HEK293 (cell line): ENCODE measurements around the gene SHBG.
A peak's percentile ranks its signal among the peaks of the same experiment; 100 is the strongest.

Experiments
- CTCF ChIA-PET: fragments of 350-600 bp; formaldehyde crosslinking; extraction: SDS; loops from one replicate; lab custom pipeline; 2021; ENCODE audit warnings: antibody characterized with exemption; lab: Yijun Ruan, JAX
- POLR2A ChIA-PET: fragments of 300-600 bp; formaldehyde crosslinking; extraction: SDS; loops from one replicate; lab custom pipeline; 2020; ENCODE audit warnings: antibody characterized with exemption, inconsistent platforms; lab: Yijun Ruan, JAX
- H3K27ac ChIP-seq: fragments of 200-500 bp; sonication (Bioruptor generic); 2 replicates; pipeline ENCODE4 v1.5.1; 2014; ENCODE audit warnings: low read depth, low read length, control low read depth, inconsistent platforms; ENCODE audit errors: extremely low read depth
- H3K36me3 ChIP-seq, 2 experiments: fragments of 200-500 bp in 1 of 2; sonication (Bioruptor generic) in 1 of 2; 1 replicate in 1 of 2; 2 replicates in 1 of 2; pipeline ENCODE4 v1.5.1; 2014 to 2017; ENCODE audit warnings: inconsistent platforms in 2 of 2, low read length in 2 of 2; ENCODE audit not compliant: control insufficient read depth in 2 of 2, insufficient read depth in 1 of 2
- H3K4me1 ChIP-seq: fragments of 200-500 bp; sonication (Bioruptor generic); 2 replicates; pipeline ENCODE4 v1.5.1; 2014; ENCODE audit warnings: mild to moderate bottlenecking, low read length, inconsistent platforms; ENCODE audit not compliant: control insufficient read depth, insufficient read depth
- H3K4me3 ChIP-seq: 2 replicates; pipeline ENCODE4 v1.5.1; 2011; ENCODE audit warnings: low read depth, mild to moderate bottlenecking, control low read depth, low read length, moderate library complexity
- H3K9me3 ChIP-seq: fragments of 200-500 bp; sonication (Bioruptor generic); 2 replicates; pipeline ENCODE4 v1.5.1; 2014; ENCODE audit warnings: low read depth, low read length, inconsistent platforms; ENCODE audit not compliant: control insufficient read depth, insufficient read depth
- EGR2 ChIP-seq: fragments of 450-650 bp; formaldehyde crosslinking; IDR thresholded peaks from 2 replicates; pipeline ENCODE4 v1.5.1; 2016; ENCODE audit warnings: low read depth, missing biosample characterization, missing genetic modification characterization
- GLIS1 ChIP-seq: fragments of 450-650 bp; formaldehyde crosslinking; IDR thresholded peaks from 2 replicates; pipeline ENCODE4 v1.5.1; 2016; ENCODE audit warnings: missing biosample characterization, missing genetic modification characterization
- GLIS2 ChIP-seq: fragments of 450-650 bp; formaldehyde crosslinking; IDR thresholded peaks from 2 replicates; pipeline ENCODE4 v1.5.1; 2016; ENCODE audit warnings: missing biosample characterization, missing genetic modification characterization
- IKZF3 ChIP-seq: fragments of 450-650 bp; IDR thresholded peaks from 2 replicates; pipeline ENCODE4 v1.5.0; 2018; ENCODE audit warnings: missing biosample characterization, mild to moderate bottlenecking, missing genetic modification characterization, moderate library complexity
- MEIS1 ChIP-seq: sonication (generic); formaldehyde crosslinking; IDR thresholded peaks from 2 replicates; pipeline ENCODE4 v1.8.1; 2022; ENCODE audit warnings: missing genetic modification reagents, mild to moderate bottlenecking, borderline replicate concordance
- SP2 ChIP-seq: fragments of 450-650 bp; formaldehyde crosslinking; IDR thresholded peaks from 2 replicates; pipeline ENCODE4 v1.5.1; 2016; ENCODE audit warnings: missing biosample characterization, missing genetic modification characterization
- ZBTB17 ChIP-seq: fragments of 450-650 bp; formaldehyde crosslinking; IDR thresholded peaks from 2 replicates; pipeline ENCODE4 v1.5.1; 2016; ENCODE audit warnings: missing biosample characterization, missing genetic modification characterization
- ZBTB20 ChIP-seq: fragments of 450-650 bp; formaldehyde crosslinking; IDR thresholded peaks from 2 replicates; pipeline ENCODE4 v1.5.1; 2016; ENCODE audit warnings: missing biosample characterization, missing genetic modification characterization
- ZBTB48 ChIP-seq: fragments of 450-650 bp; formaldehyde crosslinking; IDR thresholded peaks from 2 replicates; pipeline ENCODE4 v1.5.1; 2016; ENCODE audit warnings: missing biosample characterization, missing genetic modification characterization
- ZFP41 ChIP-seq: fragments of 450-650 bp; formaldehyde crosslinking; IDR thresholded peaks from 2 replicates; pipeline ENCODE4 v1.5.1; 2016; ENCODE audit warnings: missing biosample characterization, missing genetic modification characterization, borderline replicate concordance
- ZNF140 ChIP-seq: fragments of 450-650 bp; formaldehyde crosslinking; IDR thresholded peaks from 2 replicates; pipeline ENCODE4 v1.5.1; 2016; ENCODE audit warnings: missing biosample characterization, missing genetic modification characterization
- ZNF155 ChIP-seq: fragments of 450-650 bp; formaldehyde crosslinking; IDR thresholded peaks from 2 replicates; pipeline ENCODE4 v1.5.1; 2016; ENCODE audit warnings: missing biosample characterization, missing genetic modification characterization
- ZNF202 ChIP-seq: fragments of 450-650 bp; formaldehyde crosslinking; IDR thresholded peaks from 2 replicates; pipeline ENCODE4 v1.5.1; 2016; ENCODE audit warnings: missing biosample characterization, missing genetic modification characterization, borderline replicate concordance
- ZNF24 ChIP-seq: fragments of 450-650 bp; formaldehyde crosslinking; IDR thresholded peaks from 2 replicates; pipeline ENCODE4 v1.5.1; 2016; ENCODE audit warnings: missing biosample characterization, missing genetic modification characterization
- ZNF341 ChIP-seq: fragments of 450-650 bp; formaldehyde crosslinking; IDR thresholded peaks from 2 replicates; pipeline ENCODE4; 2016; ENCODE audit warnings: low read depth, missing biosample characterization, missing genetic modification characterization
- ZNF391 ChIP-seq: fragments of 450-650 bp; formaldehyde crosslinking; IDR thresholded peaks from 2 replicates; pipeline ENCODE4 v1.5.1; 2016; ENCODE audit warnings: low read depth, missing biosample characterization, missing genetic modification characterization, borderline replicate concordance
- ZNF416 ChIP-seq: fragments of 450-650 bp; formaldehyde crosslinking; IDR thresholded peaks from 2 replicates; pipeline ENCODE4 v1.5.1; 2016; ENCODE audit warnings: missing biosample characterization, missing genetic modification characterization
- ZNF423 ChIP-seq: fragments of 450-650 bp; formaldehyde crosslinking; IDR thresholded peaks from 2 replicates; pipeline ENCODE4 v1.5.1; 2016; ENCODE audit warnings: missing biosample characterization, missing genetic modification characterization
- ZNF585B ChIP-seq: fragments of 450-650 bp; formaldehyde crosslinking; IDR thresholded peaks from 2 replicates; pipeline ENCODE4 v1.5.1; 2016; ENCODE audit warnings: missing biosample characterization, missing genetic modification characterization
- ZNF600 ChIP-seq: fragments of 450-650 bp; formaldehyde crosslinking; IDR thresholded peaks from 2 replicates; pipeline ENCODE4 v1.5.1; 2016; ENCODE audit warnings: missing biosample characterization, missing genetic modification characterization
- ZNF610 ChIP-seq: fragments of 450-650 bp; formaldehyde crosslinking; IDR thresholded peaks from 2 replicates; pipeline ENCODE4 v1.5.1; 2016; ENCODE audit warnings: missing biosample characterization, missing genetic modification characterization, borderline replicate concordance
- ZNF624 ChIP-seq: fragments of 450-650 bp; formaldehyde crosslinking; IDR thresholded peaks from 2 replicates; pipeline ENCODE4 v1.5.1; 2017; ENCODE audit warnings: missing biosample characterization, missing genetic modification characterization
- ZNF626 ChIP-seq: fragments of 450-650 bp; sonication (Bioruptor Pico); formaldehyde crosslinking; IDR thresholded peaks from 2 replicates; pipeline ENCODE4 v1.5.1; 2018; ENCODE audit warnings: missing biosample characterization, missing genetic modification characterization, inconsistent platforms
- ZSCAN16 ChIP-seq: fragments of 450-650 bp; formaldehyde crosslinking; IDR thresholded peaks from 2 replicates; pipeline ENCODE4 v1.5.1; 2016; ENCODE audit warnings: missing biosample characterization, missing genetic modification characterization
- ZSCAN30 ChIP-seq: fragments of 450-650 bp; IDR thresholded peaks from 2 replicates; pipeline ENCODE4 v1.5.1; 2018; ENCODE audit warnings: missing biosample characterization, mild to moderate bottlenecking, missing genetic modification characterization, moderate library complexity
- TF ChIP-seq, protein P1 (sequence below): fragments of 450-650 bp; formaldehyde crosslinking; IDR thresholded peaks from 2 replicates; pipeline ENCODE4 v1.5.1; 2016; ENCODE audit warnings: missing biosample characterization, missing genetic modification characterization
- TF ChIP-seq, protein P2 (sequence below): fragments of 450-650 bp; IDR thresholded peaks from 2 replicates; pipeline ENCODE4 v1.5.1; 2018; ENCODE audit warnings: missing biosample characterization, missing genetic modification characterization
- TF ChIP-seq, protein P3 (sequence below): fragments of 450-650 bp; formaldehyde crosslinking; IDR thresholded peaks from 2 replicates; pipeline ENCODE4 v1.5.1; 2016; ENCODE audit warnings: missing biosample characterization, missing genetic modification characterization
- TF ChIP-seq, protein P4 (sequence below): fragments of 450-650 bp; formaldehyde crosslinking; IDR thresholded peaks from 2 replicates; pipeline ENCODE4 v1.5.1; 2016; ENCODE audit warnings: missing biosample characterization, missing genetic modification characterization
- TF ChIP-seq, protein P5 (sequence below): fragments of 450-650 bp; formaldehyde crosslinking; IDR thresholded peaks from 2 replicates; pipeline ENCODE4 v1.5.1; 2016; ENCODE audit warnings: missing biosample characterization, missing genetic modification characterization

SHBG gene

DNA sequence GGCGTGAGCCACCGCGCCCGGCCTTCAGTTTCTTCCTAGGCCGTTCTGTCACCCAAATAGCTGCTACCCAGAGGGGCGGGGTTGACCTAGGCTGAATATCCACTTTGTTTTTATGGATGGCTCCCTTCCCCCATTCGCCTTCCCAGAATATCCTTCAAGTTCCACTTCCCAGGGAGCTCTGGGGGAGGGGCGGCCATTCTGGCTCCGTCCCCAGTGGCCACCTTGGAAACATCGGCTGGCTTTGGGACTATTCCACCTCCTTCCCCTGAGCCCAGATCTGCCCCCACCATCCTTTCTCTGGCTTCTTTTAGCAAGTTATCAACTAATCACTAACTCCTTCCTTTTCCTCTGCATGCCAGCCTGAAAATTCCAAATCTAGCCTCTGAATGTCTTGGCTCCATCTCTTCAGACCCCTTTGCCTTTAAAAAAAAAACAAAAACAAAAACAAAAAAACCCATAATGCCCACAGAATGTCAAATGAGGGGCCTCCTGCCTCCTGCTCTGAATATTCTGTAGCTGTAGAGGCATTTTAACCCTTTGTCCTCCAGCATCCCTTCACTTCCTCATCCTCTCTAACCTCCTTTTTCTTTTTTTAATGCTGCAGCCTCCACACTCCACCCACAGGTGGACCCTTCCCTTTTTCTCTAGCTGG lies 27.1 kb downstream of the SHBG start:
- POLR2A ChIA-PET = interaction anchor here (0.9 to 2.1 kb wide), 5 partner anchors 10 to 74 kb away, joined by 3 to 28 read pairs (median 5); partner anchors contain the start of genes MPDU1, SAT2, TP53 and WRAP53
- no peaks in the 10 kb centered on the region for H3K9me3 ChIP-seq
- no peaks in the 10 kb centered on the region; a peak in 1 of 3 replicates for H3K36me3 ChIP-seq
- CTCF ChIA-PET = interaction anchor here (0.6 to 3.9 kb wide), 10 partner anchors 10 to 213 kb away, joined by 3 to 23 read pairs (median 5); partner anchors contain the start of genes TP53 and WRAP53
- peaks cover 7% of the 10 kb centered on the region; the same call in 1 of the 2 replicates for H3K4me1 ChIP-seq
- H3K4me3 ChIP-seq = no peak overlapping the region
- H3K27ac ChIP-seq = peak overlapping the region; percentile 37; the same call in 1 of the 2 replicates
- peak; percentile 88 for TF ChIP-seq ZBTB17 (tag by site-specific recombination)
- TF ChIP-seq ZBTB20 (tag by site-specific recombination) = no peak
- TF ChIP-seq ZNF585B (tag by site-specific recombination) = no peak
- no peak for TF ChIP-seq ZNF416
- 0 out of 2 replicates have a peak, but pooled peaks have one; percentile 5 for TF ChIP-seq SP2 (tag by site-specific recombination)
- no peak for TF ChIP-seq EGR2 (tag by site-specific recombination)
- TF ChIP-seq, protein P1, sequence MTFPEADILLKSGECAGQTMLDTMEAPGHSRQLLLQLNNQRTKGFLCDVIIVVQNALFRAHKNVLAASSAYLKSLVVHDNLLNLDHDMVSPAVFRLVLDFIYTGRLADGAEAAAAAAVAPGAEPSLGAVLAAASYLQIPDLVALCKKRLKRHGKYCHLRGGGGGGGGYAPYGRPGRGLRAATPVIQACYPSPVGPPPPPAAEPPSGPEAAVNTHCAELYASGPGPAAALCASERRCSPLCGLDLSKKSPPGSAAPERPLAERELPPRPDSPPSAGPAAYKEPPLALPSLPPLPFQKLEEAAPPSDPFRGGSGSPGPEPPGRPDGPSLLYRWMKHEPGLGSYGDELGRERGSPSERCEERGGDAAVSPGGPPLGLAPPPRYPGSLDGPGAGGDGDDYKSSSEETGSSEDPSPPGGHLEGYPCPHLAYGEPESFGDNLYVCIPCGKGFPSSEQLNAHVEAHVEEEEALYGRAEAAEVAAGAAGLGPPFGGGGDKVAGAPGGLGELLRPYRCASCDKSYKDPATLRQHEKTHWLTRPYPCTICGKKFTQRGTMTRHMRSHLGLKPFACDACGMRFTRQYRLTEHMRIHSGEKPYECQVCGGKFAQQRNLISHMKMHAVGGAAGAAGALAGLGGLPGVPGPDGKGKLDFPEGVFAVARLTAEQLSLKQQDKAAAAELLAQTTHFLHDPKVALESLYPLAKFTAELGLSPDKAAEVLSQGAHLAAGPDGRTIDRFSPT (tag by site-specific recombination) = no peak
- TF ChIP-seq MEIS1 (CRISPR knock-in tag) = no peak
- TF ChIP-seq ZSCAN16 (tag by site-specific recombination) = no peak
- no peak for TF ChIP-seq ZNF155 (tag by site-specific recombination)
- TF ChIP-seq GLIS2 (tag by site-specific recombination) = no peak
- TF ChIP-seq GLIS1 (tag by site-specific recombination) = no peak
- peak; percentile 58; the same call in 1 of the 2 replicates for TF ChIP-seq IKZF3 (tag by site-specific recombination)
- TF ChIP-seq ZNF626 (tag by site-specific recombination) = no peak
- peak; percentile 92 for TF ChIP-seq ZNF341
- no peak for TF ChIP-seq ZNF202 (tag by site-specific recombination)
- TF ChIP-seq, protein P2, sequence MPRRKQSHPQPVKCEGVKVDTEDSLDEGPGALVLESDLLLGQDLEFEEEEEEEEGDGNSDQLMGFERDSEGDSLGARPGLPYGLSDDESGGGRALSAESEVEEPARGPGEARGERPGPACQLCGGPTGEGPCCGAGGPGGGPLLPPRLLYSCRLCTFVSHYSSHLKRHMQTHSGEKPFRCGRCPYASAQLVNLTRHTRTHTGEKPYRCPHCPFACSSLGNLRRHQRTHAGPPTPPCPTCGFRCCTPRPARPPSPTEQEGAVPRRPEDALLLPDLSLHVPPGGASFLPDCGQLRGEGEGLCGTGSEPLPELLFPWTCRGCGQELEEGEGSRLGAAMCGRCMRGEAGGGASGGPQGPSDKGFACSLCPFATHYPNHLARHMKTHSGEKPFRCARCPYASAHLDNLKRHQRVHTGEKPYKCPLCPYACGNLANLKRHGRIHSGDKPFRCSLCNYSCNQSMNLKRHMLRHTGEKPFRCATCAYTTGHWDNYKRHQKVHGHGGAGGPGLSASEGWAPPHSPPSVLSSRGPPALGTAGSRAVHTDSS = no peak
- TF ChIP-seq, protein P3, sequence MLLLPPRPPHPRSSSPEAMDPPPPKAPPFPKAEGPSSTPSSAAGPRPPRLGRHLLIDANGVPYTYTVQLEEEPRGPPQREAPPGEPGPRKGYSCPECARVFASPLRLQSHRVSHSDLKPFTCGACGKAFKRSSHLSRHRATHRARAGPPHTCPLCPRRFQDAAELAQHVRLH (tag by site-specific recombination) = no peak
- no peak for TF ChIP-seq ZNF391
- TF ChIP-seq, protein P4, sequence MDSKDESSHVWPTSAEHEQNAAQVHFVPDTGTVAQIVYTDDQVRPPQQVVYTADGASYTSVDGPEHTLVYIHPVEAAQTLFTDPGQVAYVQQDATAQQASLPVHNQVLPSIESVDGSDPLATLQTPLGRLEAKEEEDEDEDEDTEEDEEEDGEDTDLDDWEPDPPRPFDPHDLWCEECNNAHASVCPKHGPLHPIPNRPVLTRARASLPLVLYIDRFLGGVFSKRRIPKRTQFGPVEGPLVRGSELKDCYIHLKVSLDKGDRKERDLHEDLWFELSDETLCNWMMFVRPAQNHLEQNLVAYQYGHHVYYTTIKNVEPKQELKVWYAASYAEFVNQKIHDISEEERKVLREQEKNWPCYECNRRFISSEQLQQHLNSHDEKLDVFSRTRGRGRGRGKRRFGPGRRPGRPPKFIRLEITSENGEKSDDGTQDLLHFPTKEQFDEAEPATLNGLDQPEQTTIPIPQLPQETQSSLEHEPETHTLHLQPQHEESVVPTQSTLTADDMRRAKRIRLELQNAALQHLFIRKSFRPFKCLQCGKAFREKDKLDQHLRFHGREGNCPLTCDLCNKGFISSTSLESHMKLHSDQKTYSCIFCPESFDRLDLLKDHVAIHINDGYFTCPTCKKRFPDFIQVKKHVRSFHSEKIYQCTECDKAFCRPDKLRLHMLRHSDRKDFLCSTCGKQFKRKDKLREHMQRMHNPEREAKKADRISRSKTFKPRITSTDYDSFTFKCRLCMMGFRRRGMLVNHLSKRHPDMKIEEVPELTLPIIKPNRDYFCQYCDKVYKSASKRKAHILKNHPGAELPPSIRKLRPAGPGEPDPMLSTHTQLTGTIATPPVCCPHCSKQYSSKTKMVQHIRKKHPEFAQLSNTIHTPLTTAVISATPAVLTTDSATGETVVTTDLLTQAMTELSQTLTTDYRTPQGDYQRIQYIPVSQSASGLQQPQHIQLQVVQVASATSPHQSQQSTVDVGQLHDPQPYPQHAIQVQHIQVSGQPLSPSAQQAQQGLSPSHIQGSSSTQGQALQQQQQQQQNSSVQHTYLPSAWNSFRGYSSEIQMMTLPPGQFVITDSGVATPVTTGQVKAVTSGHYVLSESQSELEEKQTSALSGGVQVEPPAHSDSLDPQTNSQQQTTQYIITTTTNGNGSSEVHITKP = peak; percentile 64
- TF ChIP-seq ZNF624 (tag by site-specific recombination) = no peak
- no peak for TF ChIP-seq ZFP41 (tag by site-specific recombination)
- no peak for TF ChIP-seq ZSCAN30 (tag by site-specific recombination)
- peak; percentile 24; the same call in 1 of the 2 replicates for TF ChIP-seq ZNF610
- no peak for TF ChIP-seq ZBTB48 (tag by site-specific recombination)
- TF ChIP-seq, protein P5, sequence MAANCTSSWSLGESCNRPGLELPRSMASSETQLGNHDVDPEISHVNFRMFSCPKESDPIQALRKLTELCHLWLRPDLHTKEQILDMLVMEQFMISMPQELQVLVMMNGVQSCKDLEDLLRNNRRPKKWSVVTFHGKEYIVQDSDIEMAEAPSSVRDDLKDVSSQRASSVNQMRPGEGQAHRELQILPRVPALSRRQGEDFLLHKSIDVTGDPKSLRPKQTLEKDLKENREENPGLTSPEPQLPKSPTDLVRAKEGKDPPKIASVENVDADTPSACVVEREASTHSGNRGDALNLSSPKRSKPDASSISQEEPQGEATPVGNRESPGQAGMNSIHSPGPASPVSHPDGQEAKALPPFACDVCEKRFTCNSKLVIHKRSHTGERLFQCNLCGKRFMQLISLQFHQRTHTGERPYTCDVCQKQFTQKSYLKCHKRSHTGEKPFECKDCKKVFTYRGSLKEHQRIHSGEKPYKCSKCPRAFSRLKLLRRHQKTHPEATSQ (tag by site-specific recombination) = no peak
- TF ChIP-seq ZNF600 (tag by site-specific recombination) = peak; percentile 25; the same call in 1 of the 2 replicates
- peak; percentile 84 for TF ChIP-seq ZNF140 (tag by site-specific recombination)
- no peak for TF ChIP-seq ZNF24 (tag by site-specific recombination)
- TF ChIP-seq ZNF423 (tag by site-specific recombination) = no peak
